GM23248 (cell line): ENCODE data around the gene BCAS1. TPM values are rescaled to one million over a fixed set of nuclear protein-coding genes. Genes with fewer than 3 reads are reported as not detected.

Experiments used
- DNase-seq: peaks from one replicate; pipeline ENCODE4 v3.0.0-alpha.2; 2015
- H2AFZ ChIP-seq: fragments of 200-600 bp; sonication (generic); 2 replicates; pipeline ENCODE4 v1.6.1; 2016; ENCODE audit warnings: antibody characterized with exemption
- H3F3A ChIP-seq: fragments of 200-600 bp; sonication (generic); 2 replicates; pipeline ENCODE4 v1.6.1; 2016; ENCODE audit warnings: mild to moderate bottlenecking, antibody characterized with exemption, mixed run types; ENCODE audit not compliant: insufficient read depth
- H3K27ac ChIP-seq: fragments of 200-600 bp; sonication (generic); 2 replicates; pipeline ENCODE4 v1.5.1; 2016; ENCODE audit warnings: mild to moderate bottlenecking
- H3K27me3 ChIP-seq: fragments of 200-600 bp; sonication (generic); replicated peaks from 2 replicates; pipeline ENCODE4 v1.6.1; 2016; ENCODE audit warnings: mild to moderate bottlenecking; ENCODE audit not compliant: insufficient read depth
- H3K36me3 ChIP-seq: fragments of 200-600 bp; sonication (generic); 2 replicates; pipeline ENCODE4 v1.6.1; 2016; ENCODE audit warnings: low read depth, mild to moderate bottlenecking
- H3K4me1 ChIP-seq: fragments of 200-600 bp; sonication (generic); 2 replicates; pipeline ENCODE4 v1.6.1; 2016; ENCODE audit warnings: mild to moderate bottlenecking; ENCODE audit not compliant: insufficient read depth
- H3K4me2 ChIP-seq: fragments of 200-600 bp; sonication (generic); one replicate; pipeline ENCODE4 v1.6.1; 2016; ENCODE audit warnings: mild to moderate bottlenecking; ENCODE audit not compliant: unreplicated experiment
- H3K4me3 ChIP-seq: fragments of 200-600 bp; sonication (generic); 2 replicates; pipeline ENCODE4 v1.5.1; 2016; ENCODE audit warnings: mild to moderate bottlenecking
- H3K79me2 ChIP-seq: fragments of 200-600 bp; sonication (generic); 2 replicates; pipeline ENCODE4 v1.6.1; 2016; ENCODE audit warnings: mild to moderate bottlenecking; ENCODE audit not compliant: insufficient read depth
- H3K9ac ChIP-seq: fragments of 200-600 bp; sonication (generic); 2 replicates; pipeline ENCODE4 v1.6.1; 2016; ENCODE audit warnings: mild to moderate bottlenecking
- H3K9me2 ChIP-seq: fragments of 200-600 bp; sonication (generic); 2 replicates; pipeline ENCODE4 v1.6.1; 2016; ENCODE audit warnings: mixed run types, mild to moderate bottlenecking, moderate library complexity; ENCODE audit not compliant: insufficient read depth
- H3K9me3 ChIP-seq: fragments of 200-600 bp; sonication (generic); one replicate; pipeline ENCODE4 v1.6.1; 2017; ENCODE audit warnings: low read depth
- H4K20me1 ChIP-seq: fragments of 200-600 bp; sonication (generic); 2 replicates; pipeline ENCODE4 v1.6.0; 2016; ENCODE audit not compliant: insufficient read depth
- EZH2 ChIP-seq: fragments of 200-600 bp; sonication (generic); IDR thresholded peaks from 2 replicates; pipeline ENCODE4 v1.6.1; 2018; ENCODE audit warnings: antibody characterized with exemption, mild to moderate bottlenecking; ENCODE audit not compliant: insufficient read depth, poor library complexity, severe bottlenecking
- EZH2phosphoT487 ChIP-seq: fragments of 200-600 bp; sonication (generic); IDR thresholded peaks from 2 replicates; pipeline ENCODE4 v1.6.1; 2018; ENCODE audit warnings: antibody characterized with exemption, moderate library complexity, mild to moderate bottlenecking, low read depth; ENCODE audit not compliant: insufficient read depth
- WGBS, 2 experiments: methylation state at CpG; one replicate each; pipeline ENCODE4 v1.1.6; 2015 to 2017; ENCODE audit warnings: low lambda C conversion rate in 2 of 2, low coverage in 1 of 2; ENCODE audit errors: missing lambda C conversion rate in 2 of 2; 5-methylcytosine and 5-hydroxymethylcytosine counted together
- in situ Hi-C: fragments of 300-500 bp; cut with MboI; formaldehyde crosslinking; loops from 2 replicates; pipeline ENCODE4 v1.15.0; 2020
- polyA plus RNA-seq: library from polyadenylated mRNA; unstranded; fragments of >200 nt; fragmentation: Nextera tagmentation; extraction: Ambion mirVana; gene quantifications from 2 replicates; pipeline ENCODE4 v1.2.1, GENCODE V29; 2016
- total RNA-seq: library from RNA; depleted of rRNA; stranded (reverse); fragments of >200 nt; shearing (Covaris generic); gene quantifications from 2 replicates; pipeline ENCODE4 v1.2.3, GENCODE V29; 2014

Gene BCAS1
- total and polyA plus RNA-seq, 2 experiments from 2014 or later, result 0.41 TPM; not detected in 1

DNA sequence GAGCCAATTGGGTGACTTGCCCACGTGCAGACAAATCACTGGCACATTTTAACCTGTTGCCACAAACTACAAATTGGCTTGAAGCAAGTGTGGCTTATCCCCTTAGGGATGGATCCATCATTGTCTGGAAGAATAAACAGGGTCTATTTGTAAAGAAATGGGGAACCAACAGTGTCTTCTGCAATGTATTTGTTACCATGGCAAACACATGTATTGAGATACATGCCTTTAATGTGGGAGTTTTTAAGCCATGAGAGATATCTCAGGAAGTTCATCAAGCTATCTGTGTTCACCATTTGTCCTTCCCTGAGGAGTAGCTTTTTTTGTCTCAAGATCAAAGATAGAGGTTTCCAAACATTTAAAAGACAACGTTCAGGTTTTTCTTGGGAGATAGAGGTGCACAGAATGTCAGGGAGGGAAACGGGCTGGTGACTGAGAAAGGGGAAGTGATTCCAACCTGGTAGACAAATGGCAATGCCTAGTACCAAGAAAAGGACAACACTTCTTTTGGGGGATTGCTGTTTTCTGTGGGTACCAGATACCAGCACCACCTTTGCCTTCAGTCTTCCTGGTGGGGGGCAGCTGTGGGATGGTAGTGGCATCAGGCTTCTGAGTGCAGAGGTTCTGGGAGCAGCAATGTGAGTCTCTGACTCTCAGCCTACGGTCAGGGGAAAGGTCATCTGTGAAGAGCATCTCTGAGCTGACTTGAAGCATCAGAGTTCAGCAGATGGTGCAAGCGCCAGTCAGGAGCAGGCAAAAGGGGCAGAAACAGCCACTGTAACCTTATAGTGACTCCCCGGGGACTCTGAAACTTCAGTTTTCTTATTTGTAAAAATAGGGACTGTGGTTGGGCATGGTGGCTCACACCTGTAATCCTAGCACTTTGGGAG is 20.1 kb upstream of the BCAS1 start:
- no peak for DNase-seq
- Histone ChIP-seq H3K4me3 (no peak overlapping the region), H3K9me3 (no peaks in the 10 kb centered on the region), H3K4me1 (peaks cover 33% of the 10 kb centered on the region), H3K36me3 (no peaks in the 10 kb centered on the region), H4K20me1 (no peaks in the 10 kb centered on the region), H3K27me3 (no peaks in the 10 kb centered on the region), H3K27ac (no peak overlapping the region), H3K79me2 (no peaks in the 10 kb centered on the region), H2AFZ (no peak overlapping the region), H3K9me2 (no peaks in the 10 kb centered on the region), H3K4me2 (no peak overlapping the region), H3F3A (peaks cover 29% of the 10 kb centered on the region), H3K9ac (no peak overlapping the region)
- TF ChIP-seq EZH2 (no peak), EZH2phosphoT487 (no peak)
- in situ Hi-C loops, result no loop called here
- 64 to 65% methylated on average over 6 of the region's 6 CpGs for WGBS, 2 experiments

DNA sequence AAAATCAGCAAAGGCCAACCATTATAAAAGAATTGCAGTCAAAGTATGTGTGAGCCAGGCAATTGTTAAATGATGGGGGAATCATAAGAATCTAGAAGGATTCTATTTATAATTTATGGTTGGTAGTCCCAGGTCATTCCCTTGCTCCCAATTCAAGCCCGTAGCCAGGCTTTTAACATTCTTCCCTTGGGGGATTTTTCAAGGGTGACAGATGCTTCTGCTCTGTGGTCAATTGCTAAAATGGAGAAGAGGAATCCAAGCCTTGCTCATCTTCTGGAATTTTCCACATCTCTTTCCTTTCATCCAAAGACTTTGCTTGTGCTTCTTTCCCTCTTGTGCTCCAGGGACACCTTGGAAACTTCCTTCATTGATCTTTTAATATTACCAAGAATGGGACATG is 18.0 kb upstream of the BCAS1 start:
- Histone ChIP-seq H3K27me3 (no peaks in the 10 kb centered on the region), H3K36me3 (no peaks in the 10 kb centered on the region), H3K9me3 (no peaks in the 10 kb centered on the region), H4K20me1 (no peaks in the 10 kb centered on the region), H3K79me2 (no peaks in the 10 kb centered on the region), H3K9ac (no peak overlapping the region), H2AFZ (no peak overlapping the region), H3K9me2 (no peaks in the 10 kb centered on the region), H3F3A (peaks cover 49% of the 10 kb centered on the region), H3K4me3 (no peak overlapping the region), H3K27ac (no peak overlapping the region), H3K4me1 (peaks cover 51% of the 10 kb centered on the region), H3K4me2 (no peak overlapping the region)
- DNase-seq, result peak; percentile 58
- 10% methylated on average over 1 of the region's 1 CpG for WGBS, 2 experiments
- TF ChIP-seq EZH2phosphoT487, result no peak
- no peak for TF ChIP-seq EZH2
- in situ Hi-C loops, result no loop called here

DNA sequence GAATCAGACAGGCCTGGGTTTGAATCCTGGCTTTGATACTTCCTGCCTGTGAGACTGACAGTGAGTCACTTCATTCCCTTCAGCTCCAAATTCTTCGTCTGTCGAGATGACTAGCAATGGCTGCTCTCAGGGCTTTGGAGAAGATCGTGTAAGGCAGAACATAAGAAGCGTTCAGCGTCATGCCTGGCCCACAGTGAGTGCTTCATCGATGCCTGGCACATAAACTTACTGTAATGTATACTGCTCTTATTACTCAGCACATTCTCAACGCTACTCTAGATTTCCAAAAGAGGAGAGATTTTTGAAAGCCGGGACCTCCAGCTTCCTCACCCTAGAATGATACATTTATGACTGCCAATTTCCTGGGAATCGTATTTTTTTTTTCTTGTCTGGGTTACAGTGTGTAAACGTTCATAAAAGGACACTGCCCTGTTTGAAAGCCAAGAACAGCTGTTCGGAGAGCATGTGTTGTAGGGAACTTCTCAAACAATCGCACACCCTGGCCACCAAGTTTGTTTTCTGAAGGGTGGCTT is 16.2 kb upstream of the BCAS1 start:
- Histone ChIP-seq H2AFZ (peak overlapping the region; percentile 78), H3K4me1 (peaks cover 51% of the 10 kb centered on the region), H3K79me2 (no peaks in the 10 kb centered on the region), H3K27me3 (no peaks in the 10 kb centered on the region), H3K9me3 (no peaks in the 10 kb centered on the region), H3K4me2 (peak overlapping the region; percentile 69), H3K27ac (peak overlapping the region; percentile 95), H3F3A (peaks cover 51% of the 10 kb centered on the region), H3K9me2 (no peaks in the 10 kb centered on the region), H3K4me3 (peak overlapping the region; percentile 49), H4K20me1 (no peaks in the 10 kb centered on the region), H3K9ac (peak overlapping the region; percentile 70), H3K36me3 (no peaks in the 10 kb centered on the region)
- 1 to 2% methylated on average over 12 of the region's 12 CpGs for WGBS, 2 experiments
- peak; percentile 93 for DNase-seq
- no peak for TF ChIP-seq EZH2
- TF ChIP-seq EZH2phosphoT487, result no peak
- in situ Hi-C loops, result no loop called here

- in situ Hi-C loops, result no loop called here
- no peaks in the 10 kb centered on the region for H3K27me3 ChIP-seq
- H3F3A ChIP-seq, result peaks cover 51% of the 10 kb centered on the region
- peak overlapping the region; percentile 69 for H3K4me2 ChIP-seq
- 61 to 62% methylated on average over 3 of the region's 3 CpGs for whole genome bisulfite sequencing, 2 experiments
- TF ChIP-seq EZH2 (no peak), EZH2phosphoT487 (no peak)
- peak; percentile 71 for DNase-seq
- H3K27ac ChIP-seq, result peak overlapping the region; percentile 95
- peak overlapping the region; percentile 70 for H3K9ac ChIP-seq
- peak overlapping the region; percentile 78 for H2AFZ ChIP-seq
- H4K20me1 ChIP-seq, result no peaks in the 10 kb centered on the region
- H3K9me2 ChIP-seq, result no peaks in the 10 kb centered on the region
- H3K4me1 ChIP-seq, result peaks cover 51% of the 10 kb centered on the region
- H3K79me2 ChIP-seq, result no peaks in the 10 kb centered on the region
- no peaks in the 10 kb centered on the region for H3K36me3 ChIP-seq
- H3K9me3 ChIP-seq, result no peaks in the 10 kb centered on the region
- H3K4me3 ChIP-seq, result peak overlapping the region; percentile 49; the same call in 1 of the 2 replicates
These were observed 15.5 kb upstream of the BCAS1 start for GRCh38 chr20:54085910-54086309.
